Coronary artery (tissue), 2 donors: ENCODE results near the gene RARA.

Experiments used
- DNase-seq: peaks from one replicate; pipeline ENCODE4 v3.0.0-alpha.2; 2017; ENCODE audit warnings: low spot score
- H3K27ac ChIP-seq, 2 donors: fragments of 200-600 bp; sonication (generic); one replicate each; pipeline ENCODE4 v1.5.1; 2016 to 2019
- H3K4me3 ChIP-seq: fragments of 200-600 bp; sonication (generic); 2 replicates; pipeline ENCODE4 v1.5.1; 2016; ENCODE audit warnings: mild to moderate bottlenecking, moderate library complexity
- CTCF ChIP-seq: fragments of 200-600 bp; sonication (generic); IDR thresholded peaks from one replicate; pipeline ENCODE4 v1.5.1; 2019; ENCODE audit warnings: antibody characterized with exemption

RARA gene

GRCh38 chr17:40351359-40352236 lies 42.6 kb downstream of the RARA start:
- TF ChIP-seq CTCF: no peak
- no peak for DNase-seq
- Histone ChIP-seq H3K4me3 (no peak overlapping the region), H3K27ac (peak overlapping the region in 1 of 2 donors; percentile 97)

GRCh38 chr17:40352237-40352778 lies 43.3 kb downstream of the RARA start:
- H3K4me3 ChIP-seq: no peak overlapping the region
- DNase-seq: no peak
- no peak for TF ChIP-seq CTCF
- H3K27ac ChIP-seq: peak overlapping the region in 1 of 2 donors; percentile 35

DNA sequence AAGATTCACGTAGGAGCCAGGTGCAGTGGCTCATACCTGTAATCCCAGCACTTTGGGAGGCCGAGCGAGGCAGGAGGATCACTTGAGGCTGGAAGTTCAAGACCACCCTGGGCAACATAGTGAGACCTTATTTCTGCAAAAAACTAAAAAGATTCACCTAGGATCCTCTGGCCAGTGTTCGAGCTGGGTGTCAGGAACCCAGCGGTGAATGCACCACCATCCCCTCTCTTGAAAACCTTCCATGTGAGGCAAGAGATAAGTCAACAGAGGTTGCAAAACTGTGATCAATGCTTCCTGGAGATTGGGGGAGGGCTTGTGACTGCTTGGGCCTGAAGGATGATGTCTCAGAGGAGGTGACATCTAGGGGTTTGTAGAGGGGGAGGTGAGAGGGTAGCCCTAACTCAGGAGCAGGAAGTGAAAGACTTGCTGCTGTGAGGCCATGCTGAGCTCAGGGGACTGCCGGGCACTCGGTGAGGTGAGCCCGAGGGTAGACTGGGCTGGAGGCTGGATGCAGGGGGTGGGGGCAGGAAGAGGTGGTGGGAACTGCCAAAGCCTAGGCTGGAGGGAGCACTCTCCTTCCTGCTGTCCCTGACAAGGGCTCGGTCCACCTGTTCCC lies 43.9 kb downstream of the RARA start:
- H3K4me3 ChIP-seq: no peak overlapping the region
- no peak for TF ChIP-seq CTCF
- peak overlapping the region in 1 of 2 donors; percentile 35 for H3K27ac ChIP-seq
- no peak for DNase-seq

DNA sequence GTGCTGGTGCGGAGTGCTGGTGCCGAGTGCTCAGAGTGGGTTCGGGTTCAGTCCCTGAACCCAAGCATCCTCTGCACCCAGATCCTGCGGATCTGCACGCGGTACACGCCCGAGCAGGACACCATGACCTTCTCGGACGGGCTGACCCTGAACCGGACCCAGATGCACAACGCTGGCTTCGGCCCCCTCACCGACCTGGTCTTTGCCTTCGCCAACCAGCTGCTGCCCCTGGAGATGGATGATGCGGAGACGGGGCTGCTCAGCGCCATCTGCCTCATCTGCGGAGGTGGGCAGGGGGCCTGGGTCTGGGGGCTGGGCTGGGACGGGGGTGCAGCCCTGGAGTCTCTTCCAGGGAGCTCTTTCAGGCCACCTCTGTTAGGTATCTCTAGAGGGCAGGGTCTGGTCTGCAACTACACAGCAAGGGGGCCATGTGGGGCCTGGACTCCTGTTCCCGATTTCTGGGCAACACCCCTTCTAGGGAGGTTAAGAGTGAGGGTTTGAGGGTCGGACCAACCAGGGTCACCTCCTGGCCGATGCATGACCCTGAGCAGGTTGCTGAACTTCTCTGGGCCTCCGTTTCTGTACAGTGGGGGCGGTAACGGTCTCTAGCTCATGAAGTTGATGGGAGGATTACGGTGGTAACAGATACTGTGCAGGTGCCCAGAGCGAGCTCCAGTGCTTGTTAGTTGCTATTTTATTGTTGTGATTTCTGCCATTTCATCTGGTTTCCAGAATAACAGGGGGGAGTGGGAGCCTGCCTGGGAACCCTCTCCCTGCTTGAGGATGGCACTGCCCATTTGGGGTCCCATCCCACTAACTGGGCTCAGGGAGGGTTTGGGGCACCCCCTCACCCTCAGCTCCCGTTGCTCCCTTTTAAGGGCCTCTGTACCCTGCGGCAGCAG lies 45.5 kb downstream of the RARA start:
- Histone ChIP-seq H3K4me3 (no peak overlapping the region), H3K27ac (peak overlapping the region in 1 of 2 donors; percentile 71)
- DNase-seq: no peak
- TF ChIP-seq CTCF: no peak

DNA sequence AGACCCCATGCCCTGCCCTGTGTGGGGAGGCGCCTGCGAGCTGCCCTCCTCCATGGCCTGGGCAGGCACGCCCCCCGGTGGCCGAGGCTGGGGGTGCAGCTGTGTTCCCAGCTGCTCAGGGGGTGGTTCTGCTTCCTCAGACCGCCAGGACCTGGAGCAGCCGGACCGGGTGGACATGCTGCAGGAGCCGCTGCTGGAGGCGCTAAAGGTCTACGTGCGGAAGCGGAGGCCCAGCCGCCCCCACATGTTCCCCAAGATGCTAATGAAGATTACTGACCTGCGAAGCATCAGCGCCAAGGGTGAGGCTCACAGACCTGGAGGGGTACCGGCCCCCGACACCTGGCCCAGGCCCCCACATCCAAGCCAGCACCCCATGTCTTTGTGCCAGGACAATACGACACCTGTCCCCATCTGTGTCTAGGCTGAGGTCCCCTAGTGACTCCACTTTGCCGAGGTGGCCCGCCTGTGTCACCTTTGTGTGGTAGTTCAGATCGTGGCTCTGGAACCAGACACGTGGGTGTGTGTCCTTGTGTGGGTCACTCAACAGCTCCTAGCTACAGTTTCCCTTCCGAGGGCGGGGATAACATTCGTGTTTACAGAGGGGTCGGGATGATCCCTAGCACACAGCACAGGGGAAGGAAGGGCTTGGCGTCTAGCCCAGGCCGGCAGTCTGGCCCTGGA lies 46.3 kb downstream of the RARA start:
- peak; percentile 85 for DNase-seq
- H3K27ac ChIP-seq: peak overlapping the region in 1 of 2 donors; percentile 71
- peak; percentile 97 for TF ChIP-seq CTCF
- H3K4me3 ChIP-seq: no peak overlapping the region
